ENCODE measurements around the gene PTPRN2.
"Not testable (repeated sequence)": the region's sequence is repeated elsewhere in the genome, so short reads cannot be mapped to it uniquely, and the experiment has no call there.

PTPRN2 gene

GRCh38 chr7:157743781-157744525, 843.7 kb downstream of the PTPRN2 start:
- no peak for DNase-seq

- DNase-seq = no peak
These were observed 847.3 kb downstream of the PTPRN2 start for GRCh38 chr7:157740251-157740798.

GRCh38 chr7:157739650-157740049, 848.0 kb downstream of the PTPRN2 start:
- no peak for DNase-seq

DNA sequence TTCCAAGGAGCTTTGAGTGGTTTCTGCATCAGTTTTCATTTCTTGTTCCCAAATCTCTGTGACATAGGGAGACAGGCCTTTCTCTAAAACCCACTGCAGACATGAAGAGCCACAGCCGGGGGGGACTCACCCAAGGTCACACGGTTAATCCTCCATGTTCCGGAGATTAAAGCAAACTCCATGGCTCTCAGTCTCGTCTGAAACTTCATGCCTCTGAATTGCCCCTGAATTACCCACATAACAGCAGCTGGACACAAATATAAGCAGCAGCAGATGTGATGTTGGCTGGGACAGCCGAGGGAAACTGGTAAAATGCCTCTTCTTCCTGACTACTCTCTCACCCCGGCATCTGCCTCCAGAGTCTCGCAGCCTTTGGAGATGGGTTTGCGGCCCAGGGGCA, 848.6 kb downstream of the PTPRN2 start:
- no peak for DNase-seq

- no peak for DNase-seq
These were observed 849.6 kb downstream of the PTPRN2 start for GRCh38 chr7:157738066-157738460.

DNA sequence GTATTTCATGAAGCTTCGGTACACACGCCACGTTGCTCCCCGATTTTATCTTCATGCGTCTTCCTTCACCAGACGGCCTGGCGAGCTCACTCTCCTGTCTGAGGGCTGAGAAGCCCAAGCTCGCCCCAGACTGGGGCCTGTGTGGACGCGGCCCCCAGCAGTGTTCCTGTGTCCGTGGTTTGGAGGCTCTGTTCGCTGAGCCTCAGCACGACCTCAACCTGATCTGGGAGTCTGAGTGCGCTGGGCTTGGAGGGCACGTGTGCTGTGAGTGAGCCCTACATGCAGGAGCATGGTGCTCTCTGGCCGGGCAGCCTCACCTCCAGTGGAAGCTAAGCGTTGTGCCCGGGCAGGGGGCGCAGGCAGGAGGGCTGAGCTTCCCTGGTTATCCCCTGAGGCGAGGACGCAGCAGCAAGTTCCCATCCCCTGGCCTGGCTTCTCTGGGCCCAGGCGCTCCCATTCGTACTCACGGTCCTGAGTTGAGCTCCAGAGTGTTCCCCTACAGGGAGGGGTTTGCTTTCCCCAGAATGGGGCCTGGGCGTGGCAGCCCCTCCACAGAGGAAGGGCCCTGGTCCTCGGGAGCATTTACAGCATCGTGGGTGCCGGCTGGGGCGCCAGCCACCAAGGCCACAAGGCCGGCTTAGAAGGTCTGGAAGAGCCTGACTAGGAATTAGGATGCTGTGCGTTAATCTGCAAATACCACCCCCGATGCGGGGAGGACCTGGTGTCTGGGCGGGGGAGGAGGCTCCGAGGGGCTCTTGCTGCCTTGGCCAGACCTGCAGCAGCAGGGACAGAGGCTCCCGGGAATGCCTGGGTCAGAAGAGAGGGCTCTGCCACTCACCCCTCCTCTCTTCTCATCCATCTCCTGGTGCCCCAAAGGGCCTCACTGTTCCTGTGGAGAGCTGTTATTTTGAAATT, 850.2 kb downstream of the PTPRN2 start:
- no peak for DNase-seq

DNA sequence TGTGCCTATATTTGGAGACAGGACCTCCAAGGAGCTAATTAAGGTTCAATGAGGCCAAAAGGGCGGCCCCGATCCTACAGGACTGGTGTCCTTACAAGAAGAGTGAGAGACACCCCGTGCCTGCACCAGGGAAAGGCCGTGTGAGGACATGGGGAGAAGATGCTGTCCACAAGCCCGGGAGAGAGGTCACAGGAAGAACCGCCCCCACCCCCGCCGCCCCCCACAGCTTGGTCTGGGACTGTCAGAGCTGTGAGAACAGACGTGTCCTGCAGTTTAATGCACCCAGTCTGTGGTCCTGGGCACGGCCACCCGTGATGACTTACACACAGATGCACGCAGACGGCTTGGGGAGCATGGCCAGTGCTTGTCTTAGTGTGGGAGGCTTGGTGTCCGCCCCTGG, 851.3 kb downstream of the PTPRN2 start:
- no peak for DNase-seq

GRCh38 chr7:157735826-157736225, 851.8 kb downstream of the PTPRN2 start:
- DNase-seq = no peak

DNA sequence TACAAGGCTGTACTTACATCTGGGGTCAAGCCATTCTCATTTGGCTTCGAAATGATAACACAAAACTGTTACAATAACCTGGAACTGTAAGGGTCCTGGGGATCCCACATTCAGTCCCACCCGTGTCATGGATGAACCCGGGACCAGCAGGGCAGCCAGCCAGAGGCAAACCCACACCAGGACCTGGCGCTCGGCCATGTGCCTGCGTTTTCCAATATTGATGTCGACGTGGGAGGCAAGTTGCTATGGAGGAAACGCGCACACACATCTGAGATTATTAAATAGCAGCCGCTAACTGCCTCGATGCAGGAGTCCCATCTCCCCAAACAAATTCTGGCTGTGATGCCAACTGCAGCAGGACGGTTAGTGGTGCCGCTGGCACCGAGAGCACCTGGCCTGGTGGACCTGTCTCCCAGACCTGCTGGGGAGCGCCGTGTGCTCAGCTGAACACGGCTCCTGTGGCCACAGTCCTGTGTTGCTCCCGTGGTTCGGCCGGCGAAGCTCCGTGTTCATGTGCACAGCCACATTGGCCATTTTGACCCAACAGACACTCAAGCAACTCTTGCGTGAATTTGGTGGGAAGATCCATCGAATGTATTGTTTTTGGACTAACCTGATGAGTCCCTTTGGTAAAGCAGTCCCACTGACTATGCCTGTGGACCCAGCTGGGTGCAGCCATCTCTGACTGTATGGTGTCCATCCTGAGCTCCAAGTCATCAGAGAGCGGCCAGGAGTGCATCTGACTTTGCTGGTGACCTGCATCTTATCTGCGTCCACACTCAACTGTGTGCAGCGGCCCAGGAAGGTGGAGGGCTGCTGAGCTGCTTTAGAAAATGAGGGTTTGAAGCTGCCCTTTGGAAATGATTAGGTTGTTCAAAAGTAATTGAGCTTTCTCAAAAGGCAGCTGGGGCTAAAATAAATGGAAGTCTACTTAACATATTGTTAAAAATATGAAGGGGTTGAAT, 852.7 kb downstream of the PTPRN2 start:
- DNase-seq = no peak

DNA sequence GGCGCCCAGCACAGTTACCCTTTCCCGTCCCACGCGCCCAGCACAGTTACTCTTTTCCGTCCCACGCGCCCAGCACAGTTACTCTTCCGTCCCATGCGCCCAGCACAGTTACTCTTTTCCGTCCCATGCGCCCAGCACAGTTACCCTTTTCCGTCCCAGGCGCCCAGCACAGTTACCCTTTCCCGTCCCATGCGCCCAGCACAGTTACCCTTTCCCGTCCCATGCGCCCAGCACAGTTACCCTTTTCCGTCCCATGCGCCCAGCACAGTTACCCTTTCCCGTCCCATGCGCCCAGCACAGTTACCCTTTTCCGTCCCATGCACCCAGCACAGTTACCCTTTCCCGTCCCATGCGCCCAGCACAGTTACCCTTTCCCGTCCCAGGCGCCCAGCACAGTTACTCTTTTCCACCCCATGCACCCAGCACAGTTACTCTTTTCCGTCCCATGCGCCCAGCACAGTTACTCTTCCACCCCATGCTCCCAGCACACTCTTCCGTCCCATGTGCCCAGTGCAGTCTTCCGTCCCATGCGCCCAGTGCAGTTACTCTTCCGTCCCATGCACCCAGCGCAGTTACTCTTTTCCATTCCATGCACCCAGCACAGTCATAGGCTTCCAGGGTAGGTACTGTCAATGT, 853.7 kb downstream of the PTPRN2 start:
- not testable (repeated sequence) for DNase-seq

DNA sequence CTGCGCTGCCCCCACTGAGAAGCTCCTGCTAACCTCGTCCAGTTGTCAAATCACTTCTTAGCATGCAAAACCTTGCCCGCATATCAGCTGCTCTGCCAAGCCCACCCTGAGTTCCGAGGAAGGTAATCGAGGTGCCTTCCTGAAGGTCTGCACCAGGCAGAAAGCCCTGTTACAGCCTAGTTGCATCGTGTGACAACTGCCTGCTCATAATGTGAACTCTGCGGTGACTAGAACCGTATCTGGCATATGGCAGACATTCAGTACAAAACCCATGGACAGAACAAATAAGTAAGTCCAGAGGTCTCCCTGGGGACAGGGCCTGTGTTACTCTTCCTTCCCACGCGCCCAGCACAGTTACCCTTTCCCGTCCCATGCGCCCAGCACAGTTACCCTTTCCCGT, 856.5 kb downstream of the PTPRN2 start:
- DNase-seq = no peak

- no peak for DNase-seq
These were observed 857.0 kb downstream of the PTPRN2 start for GRCh38 chr7:157730614-157731013.

DNA sequence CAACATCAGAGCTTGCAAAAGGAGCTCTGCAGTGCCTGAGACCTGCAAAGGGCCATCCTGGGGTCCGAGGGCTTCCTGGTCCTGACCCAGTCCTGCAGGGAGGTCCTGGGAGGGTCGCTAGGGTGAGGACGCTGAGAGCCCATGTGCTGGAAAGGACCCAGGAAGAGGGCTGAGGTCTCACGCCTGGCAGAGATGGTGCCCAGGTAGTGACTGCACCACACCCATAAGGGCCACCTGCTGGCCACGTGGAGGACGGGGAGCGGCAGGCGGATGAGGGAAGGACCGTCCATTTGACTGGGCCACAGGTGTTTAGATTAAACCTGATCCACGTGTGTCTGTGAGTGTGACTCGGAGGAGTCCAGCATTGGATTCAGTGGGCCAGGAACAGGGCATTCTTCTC, 858.1 kb downstream of the PTPRN2 start:
- no peak for DNase-seq

GRCh38 chr7:157727964-157728615, 859.5 kb downstream of the PTPRN2 start:
- no peak for DNase-seq

DNA sequence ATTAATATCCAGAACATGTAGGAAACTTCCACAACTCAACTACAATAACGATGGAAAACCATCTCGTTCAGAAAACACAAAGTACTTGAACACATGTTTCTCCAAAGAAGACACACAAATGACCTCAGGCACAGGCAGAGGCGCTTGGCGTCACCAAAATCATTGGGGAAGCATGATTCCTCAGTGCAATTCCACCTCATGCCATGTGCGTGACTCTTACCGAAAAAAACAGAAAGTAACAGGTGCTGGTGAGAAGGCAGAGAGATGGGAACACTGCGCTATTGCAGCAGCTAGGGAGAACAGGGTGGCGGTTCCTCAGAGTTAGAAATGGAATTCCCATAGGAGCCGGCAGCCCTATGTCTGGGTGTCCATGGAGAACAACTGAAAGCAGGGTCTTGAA, 860.9 kb downstream of the PTPRN2 start:
- no peak for DNase-seq

DNA sequence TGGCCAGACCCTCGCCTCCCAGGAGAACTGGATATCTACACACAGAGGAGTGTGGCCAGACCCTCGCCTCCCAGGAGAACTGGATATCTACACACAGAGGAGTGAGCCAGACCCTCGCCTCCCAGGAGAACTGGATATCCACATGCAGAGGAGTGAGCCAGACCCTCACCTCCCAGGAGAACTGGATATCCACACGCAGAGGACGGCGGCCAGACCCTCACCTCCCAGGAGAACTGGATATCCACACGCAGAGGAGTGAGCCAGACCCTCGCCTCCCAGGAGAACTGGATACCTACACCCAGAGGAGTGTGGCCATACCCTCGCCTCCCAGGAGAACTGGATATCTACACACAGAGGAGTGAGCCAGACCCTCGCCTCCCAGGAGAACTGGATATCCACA, 862.3 kb downstream of the PTPRN2 start:
- not testable (repeated sequence) for DNase-seq

DNA sequence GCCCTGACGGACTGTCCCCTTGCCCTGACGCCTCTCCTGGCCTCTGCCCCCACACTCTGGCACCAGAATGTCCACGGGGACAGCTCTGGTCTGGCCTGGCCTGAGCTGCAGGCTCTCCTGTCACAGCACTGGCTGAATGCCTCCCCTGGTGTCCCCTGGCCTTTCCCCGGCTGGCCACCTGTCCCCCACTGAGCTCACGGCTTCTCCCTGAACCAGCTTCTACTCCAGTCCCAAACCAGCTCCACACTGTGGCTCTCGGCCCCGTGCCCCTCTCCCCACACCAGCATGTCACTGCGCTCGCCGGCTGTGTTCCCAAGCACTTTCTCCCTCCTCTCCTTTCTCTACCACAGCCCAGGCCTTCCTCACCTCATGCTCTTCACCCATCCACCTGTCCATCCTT, 864.4 kb downstream of the PTPRN2 start:
- DNase-seq = no peak

- no peak for DNase-seq
These were observed 865.2 kb downstream of the PTPRN2 start for GRCh38 chr7:157722137-157723060.

DNA sequence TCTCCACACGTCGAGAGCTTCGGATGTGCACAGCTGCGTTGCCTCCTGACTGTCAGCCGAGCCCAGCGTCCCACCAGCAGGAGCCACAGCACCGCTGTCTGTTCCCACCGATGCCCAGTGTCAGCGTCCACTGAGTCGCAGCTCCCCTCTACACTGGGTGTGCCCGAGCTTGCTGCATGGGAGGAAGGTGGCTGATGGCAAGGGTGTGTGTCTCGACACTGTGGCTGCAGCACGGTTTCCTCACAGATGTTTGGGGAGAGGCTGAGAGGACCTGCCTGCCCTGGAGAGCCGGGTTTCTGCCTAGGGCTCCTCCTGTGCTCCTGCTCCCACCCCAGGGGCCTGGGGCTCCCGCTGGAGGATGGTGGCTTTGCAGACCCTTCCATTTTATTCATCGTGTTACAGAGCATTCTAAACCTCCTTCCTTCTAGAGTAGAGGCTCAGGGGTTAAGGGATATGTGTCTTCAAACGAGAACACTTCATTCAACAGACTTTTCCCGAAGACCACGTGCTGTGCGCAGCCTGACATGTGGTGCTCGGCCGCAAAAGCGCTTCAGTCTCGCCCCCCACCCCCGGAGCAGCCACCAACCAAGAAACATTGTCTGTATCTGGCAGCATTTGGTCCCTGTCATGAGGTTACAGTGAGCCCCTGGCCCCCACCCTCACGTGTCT, 866.0 kb downstream of the PTPRN2 start:
- no peak for DNase-seq
